IMR-90 (cell line): ENCODE data around the gene FATE1. TPM values are rescaled to one million over a fixed set of nuclear protein-coding genes. Genes with fewer than 3 reads are reported as not detected.

ENCODE experiments used
- ATAC-seq: fragments of 200-7000 bp; cut with Tn5 transposase; 2 replicates; pipeline ENCODE4 v1.9.1; 2020; ENCODE audit warnings: low read depth, mild to moderate bottlenecking, moderate library complexity
- BruUV-seq: library from RNA; stranded (reverse); fragments of 400-500 nt; replicated peaks from 2 replicates; lab custom pipeline; 2021; lab: Mats Ljungman, UMichigan
- CTCF ChIA-PET: fragments of 300-600 bp; formaldehyde crosslinking; extraction: SDS; loops from one replicate; lab custom pipeline; 2021; ENCODE audit warnings: antibody characterized with exemption; lab: Yijun Ruan, JAX
- POLR2A ChIA-PET: fragments of 300-600 bp; sonication (Branson Sonifier 250); formaldehyde crosslinking; loops from one replicate; lab custom pipeline; 2022; ENCODE audit warnings: antibody characterized with exemption; ENCODE audit not compliant: unreplicated experiment; lab: Charles Lee
- DNase-seq: peaks from one replicate; pipeline ENCODE4 v3.0.0; 2013
- H2AFZ ChIP-seq: replicated peaks from 2 replicates; pipeline ENCODE3; 2013; ENCODE audit warnings: low read length, mild to moderate bottlenecking; ENCODE audit not compliant: poor library complexity
- H2AK5ac ChIP-seq: 2 replicates; pipeline ENCODE4 v1.6.1; 2013; ENCODE audit warnings: low read depth, low read length, inconsistent platforms
- H2AK9ac ChIP-seq: replicated peaks from 2 replicates; pipeline ENCODE3; 2013; ENCODE audit warnings: mild to moderate bottlenecking, low read depth, low read length, moderate library complexity; ENCODE audit not compliant: poor library complexity
- H2BK120ac ChIP-seq: 2 replicates; pipeline ENCODE4 v1.6.1; 2013; ENCODE audit warnings: low read depth, low read length, inconsistent platforms
- H2BK15ac ChIP-seq: 3 replicates; pipeline ENCODE4 v1.6.1; 2013; ENCODE audit warnings: low read depth, low read length, inconsistent platforms
- H2BK20ac ChIP-seq: 2 replicates; pipeline ENCODE4 v1.6.1; 2013; ENCODE audit warnings: low read depth, mild to moderate bottlenecking, inconsistent platforms, low read length, moderate library complexity
- H2BK5ac ChIP-seq: 2 replicates; pipeline ENCODE4 v1.6.1; 2013; ENCODE audit warnings: mild to moderate bottlenecking, low read depth, low read length, inconsistent platforms; ENCODE audit not compliant: poor library complexity, severe bottlenecking
- H3K14ac ChIP-seq: replicated peaks from 2 replicates; pipeline ENCODE4 v1.6.1; 2013; ENCODE audit warnings: low read depth, low read length, inconsistent platforms
- H3K18ac ChIP-seq: 2 replicates; pipeline ENCODE4 v1.6.1; 2013; ENCODE audit warnings: low read depth, low read length, control low read depth
- H3K23ac ChIP-seq: 2 replicates; pipeline ENCODE4 v1.6.1; 2013; ENCODE audit warnings: low read depth, low read length, inconsistent platforms
- H3K27ac ChIP-seq: 2 replicates; pipeline ENCODE4 v1.5.1; 2013; ENCODE audit warnings: mild to moderate bottlenecking, control low read depth, low read length; ENCODE audit not compliant: insufficient read depth
- H3K27me3 ChIP-seq: 2 replicates; pipeline ENCODE4 v1.6.1; 2013; ENCODE audit warnings: low read length; ENCODE audit not compliant: control insufficient read depth, insufficient read depth
- H3K36me3 ChIP-seq: 2 replicates; pipeline ENCODE4 v1.6.1; 2013; ENCODE audit warnings: low read length, mixed read lengths; ENCODE audit not compliant: control insufficient read depth, insufficient read depth
- H3K4ac ChIP-seq: 2 replicates; pipeline ENCODE4 v1.6.1; 2013; ENCODE audit warnings: low read depth, low read length, inconsistent platforms
- H3K4me1 ChIP-seq: 2 replicates; pipeline ENCODE4 v1.6.1; 2013; ENCODE audit warnings: low read length, mixed read lengths; ENCODE audit not compliant: control insufficient read depth, insufficient read depth
- H3K4me2 ChIP-seq: 2 replicates; pipeline ENCODE4 v1.6.1; 2013; ENCODE audit warnings: low read depth, mild to moderate bottlenecking, control low read depth, low read length, moderate library complexity
- H3K4me3 ChIP-seq: 2 replicates; pipeline ENCODE4 v1.5.1; 2013; ENCODE audit warnings: low read depth, mild to moderate bottlenecking, control low read depth, low read length, moderate library complexity; ENCODE audit not compliant: insufficient read depth
- H3K56ac ChIP-seq: 2 replicates; pipeline ENCODE4 v1.6.1; 2013; ENCODE audit warnings: low read length, inconsistent platforms; ENCODE audit not compliant: insufficient read depth; ENCODE audit errors: extremely low read depth
- H3K79me1 ChIP-seq, 2 experiments: 2 replicates each; pipeline ENCODE4 v1.6.1; 2013; ENCODE audit warnings: low read length in 2 of 2, inconsistent platforms in 1 of 2, low read depth in 1 of 2
- H3K9ac ChIP-seq: 2 replicates; pipeline ENCODE4 v1.6.1; 2013; ENCODE audit warnings: low read depth, low read length, control low read depth
- H3K9me1 ChIP-seq: 2 replicates; pipeline ENCODE4 v1.6.1; 2013; ENCODE audit warnings: low read length, inconsistent platforms; ENCODE audit not compliant: insufficient read depth
- H3K9me3 ChIP-seq: 2 replicates; pipeline ENCODE4 v1.6.1; 2013; ENCODE audit warnings: low read length; ENCODE audit not compliant: control insufficient read depth, insufficient read depth
- H4K20me1 ChIP-seq: 2 replicates; pipeline ENCODE4 v1.6.1; 2013; ENCODE audit warnings: low read length, inconsistent platforms; ENCODE audit not compliant: insufficient read depth
- H4K5ac ChIP-seq: 2 replicates; pipeline ENCODE4 v1.6.1; 2013; ENCODE audit warnings: mild to moderate bottlenecking, low read depth, low read length, control low read depth
- H4K8ac ChIP-seq, 2 experiments: 2 replicates each; pipeline ENCODE4 v1.6.1; 2013; ENCODE audit warnings: low read depth in 2 of 2, low read length in 2 of 2, control low read depth in 1 of 2, inconsistent platforms in 1 of 2
- H4K91ac ChIP-seq: 2 replicates; pipeline ENCODE4 v1.6.1; 2013; ENCODE audit warnings: low read depth, low read length, inconsistent platforms; ENCODE audit not compliant: insufficient read depth
- CEBPB ChIP-seq: IDR thresholded peaks from 2 replicates; pipeline ENCODE4 v1.6.1; 2012; ENCODE audit warnings: low read depth, low read length, improper control_type of control experiment
- FOS ChIP-seq: fragments of 150-350 bp; IDR thresholded peaks from 2 replicates; pipeline ENCODE4 v1.6.1; 2016; ENCODE audit warnings: low read depth, low read length
- MAFK ChIP-seq: IDR thresholded peaks from 2 replicates; pipeline ENCODE4 v1.6.1; 2012; ENCODE audit warnings: low read depth, low read length, improper control_type of control experiment
- MAZ ChIP-seq: IDR thresholded peaks from 2 replicates; pipeline ENCODE4 v1.6.1; 2012; ENCODE audit warnings: low read depth, mild to moderate bottlenecking, low read length, improper control_type of control experiment, moderate library complexity, borderline replicate concordance
- NFE2L2 ChIP-seq: fragments of 150-350 bp; IDR thresholded peaks from 2 replicates; pipeline ENCODE4 v1.6.1; 2016; ENCODE audit warnings: low read depth, mild to moderate bottlenecking, low read length
- RAD21 ChIP-seq: IDR thresholded peaks from 2 replicates; pipeline ENCODE4 v1.6.1; 2012; ENCODE audit warnings: low read length, improper control_type of control experiment
- RFX5 ChIP-seq: IDR thresholded peaks from 2 replicates; pipeline ENCODE4 v1.8.0; 2012; ENCODE audit warnings: low read depth, mild to moderate bottlenecking, low read length, moderate library complexity
- SMC3 ChIP-seq: fragments of 150-350 bp; IDR thresholded peaks from 2 replicates; pipeline ENCODE4 v1.6.1; 2016; ENCODE audit warnings: low read depth, mild to moderate bottlenecking, antibody characterized with exemption, low read length, moderate library complexity
- WGBS, 2 experiments: methylation state at CpG; one replicate each; pipeline versions ENCODE4 v1.1.5 to v1.1.7; 2013; ENCODE audit warnings: missing lambda C conversion rate in 2 of 2; ENCODE audit not compliant: insufficient read length in 1 of 2; ENCODE audit errors: extremely low coverage in 2 of 2; 5-methylcytosine and 5-hydroxymethylcytosine counted together
- dilution Hi-C: fragments of 300-500 bp; cut with HindIII; formaldehyde crosslinking; loops from one replicate; pipeline ENCODE4 v1.14.3; 2018; ENCODE audit warnings: low sequenced_read_pairs; ENCODE audit not compliant: unreplicated experiment
- in situ Hi-C: fragments of 300-500 bp; cut with MboI; formaldehyde crosslinking; loops from 3 replicates; pipeline ENCODE4 v1.14.3; 2019; ENCODE audit warnings: low sequenced_read_pairs, inconsistent platforms, mixed read lengths
- intact Hi-C: fragments of 100-400 bp; cut with micrococcal nuclease; formaldehyde crosslinking; loops from 2 replicates; pipeline ENCODE4 v1.10.0; 2022
- polyA plus RNA-seq, 3 experiments: library from polyadenylated mRNA; depleted of rRNA; stranded (reverse); fragments of >200 nt; gene quantifications; 2 replicates each; pipeline ENCODE4 v1.2.3, GENCODE V29; 2012; ENCODE audit warnings: low replicate concordance in 1 of 3
- total RNA-seq: library from RNA; depleted of rRNA; stranded (reverse); fragments of >200 nt; gene quantifications from 2 replicates; pipeline ENCODE4 v1.2.3, GENCODE V29; 2012
- TF ChIP-seq, protein P1 (sequence below): conservative IDR thresholded peaks from 2 replicates; pipeline ENCODE4 v1.5.1; 2012; ENCODE audit warnings: mild to moderate bottlenecking, low read depth, low read length, improper control_type of control experiment
- TF ChIP-seq, protein P2 (sequence below): fragments of 150-350 bp; IDR thresholded peaks from 2 replicates; pipeline ENCODE4 v1.6.1; 2017; ENCODE audit warnings: mild to moderate bottlenecking, antibody characterized with exemption, low read length, low read depth

Gene FATE1
- total and polyA plus RNA-seq, 2 of the 4 experiments (the other 2 are of a cell fraction) = not detected

DNA sequence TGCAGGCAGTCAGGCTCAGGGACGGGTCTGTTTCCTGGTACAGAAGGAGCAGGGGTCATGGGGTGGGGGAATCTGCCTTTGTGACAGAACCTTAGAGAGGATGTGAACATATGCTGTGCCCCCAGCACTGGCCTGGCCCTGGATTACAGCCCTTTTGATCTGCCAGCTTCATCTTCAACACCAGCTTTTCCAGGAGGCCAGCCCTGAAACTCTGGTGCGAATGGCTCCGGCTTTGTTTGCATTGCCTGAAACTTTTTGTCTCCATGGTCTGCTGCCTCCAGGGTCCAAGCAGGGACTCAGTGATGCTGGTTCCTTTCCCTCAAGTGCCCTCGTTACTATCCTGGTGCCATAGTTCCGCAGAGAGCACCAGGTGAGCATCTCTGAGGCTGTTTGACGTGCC, 20.9 kb downstream of the FATE1 start:
- BruUV-seq = no TSS peak
- TF ChIP-seq MAZ = no peak
- no peak for TF ChIP-seq MAFK
- TF ChIP-seq, protein P1, sequence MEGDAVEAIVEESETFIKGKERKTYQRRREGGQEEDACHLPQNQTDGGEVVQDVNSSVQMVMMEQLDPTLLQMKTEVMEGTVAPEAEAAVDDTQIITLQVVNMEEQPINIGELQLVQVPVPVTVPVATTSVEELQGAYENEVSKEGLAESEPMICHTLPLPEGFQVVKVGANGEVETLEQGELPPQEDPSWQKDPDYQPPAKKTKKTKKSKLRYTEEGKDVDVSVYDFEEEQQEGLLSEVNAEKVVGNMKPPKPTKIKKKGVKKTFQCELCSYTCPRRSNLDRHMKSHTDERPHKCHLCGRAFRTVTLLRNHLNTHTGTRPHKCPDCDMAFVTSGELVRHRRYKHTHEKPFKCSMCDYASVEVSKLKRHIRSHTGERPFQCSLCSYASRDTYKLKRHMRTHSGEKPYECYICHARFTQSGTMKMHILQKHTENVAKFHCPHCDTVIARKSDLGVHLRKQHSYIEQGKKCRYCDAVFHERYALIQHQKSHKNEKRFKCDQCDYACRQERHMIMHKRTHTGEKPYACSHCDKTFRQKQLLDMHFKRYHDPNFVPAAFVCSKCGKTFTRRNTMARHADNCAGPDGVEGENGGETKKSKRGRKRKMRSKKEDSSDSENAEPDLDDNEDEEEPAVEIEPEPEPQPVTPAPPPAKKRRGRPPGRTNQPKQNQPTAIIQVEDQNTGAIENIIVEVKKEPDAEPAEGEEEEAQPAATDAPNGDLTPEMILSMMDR = no peak
- TF ChIP-seq RFX5 = no peak
- TF ChIP-seq FOS = no peak
- TF ChIP-seq RAD21 = no peak
- TF ChIP-seq NFE2L2 = no peak
- no peak for TF ChIP-seq CEBPB
- TF ChIP-seq, protein P2, sequence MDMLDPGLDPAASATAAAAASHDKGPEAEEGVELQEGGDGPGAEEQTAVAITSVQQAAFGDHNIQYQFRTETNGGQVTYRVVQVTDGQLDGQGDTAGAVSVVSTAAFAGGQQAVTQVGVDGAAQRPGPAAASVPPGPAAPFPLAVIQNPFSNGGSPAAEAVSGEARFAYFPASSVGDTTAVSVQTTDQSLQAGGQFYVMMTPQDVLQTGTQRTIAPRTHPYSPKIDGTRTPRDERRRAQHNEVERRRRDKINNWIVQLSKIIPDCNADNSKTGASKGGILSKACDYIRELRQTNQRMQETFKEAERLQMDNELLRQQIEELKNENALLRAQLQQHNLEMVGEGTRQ = no peak
- no peak for TF ChIP-seq SMC3
- Histone ChIP-seq H3K23ac (no peak overlapping the region), H3K56ac (no peak overlapping the region), H2BK120ac (no peak overlapping the region), H3K14ac (no peak overlapping the region), H3K36me3 (no peaks in the 10 kb centered on the region), H4K20me1 (no peaks in the 10 kb centered on the region), H2BK5ac (no peak overlapping the region), H4K5ac (no peak overlapping the region), H2AK9ac (no peak overlapping the region), H3K79me1 (no peaks in the 10 kb centered on the region), H4K91ac (no peak overlapping the region), H3K4ac (no peak overlapping the region), H3K9ac (no peak overlapping the region), H3K4me3 (no peak overlapping the region), H2BK20ac (no peak overlapping the region), H3K18ac (no peak overlapping the region), H3K27me3 (no peaks in the 10 kb centered on the region), H2BK15ac (no peak overlapping the region), H2AK5ac (no peak overlapping the region), H3K4me1 (no peaks in the 10 kb centered on the region), H3K27ac (no peak overlapping the region), H3K4me2 (no peak overlapping the region), H2AFZ (no peak overlapping the region), H3K9me1 (no peaks in the 10 kb centered on the region), H3K9me3 (peaks cover 3% of the 10 kb centered on the region; the same call in 1 of the 2 replicates), H4K8ac (no peak overlapping the region)
- in situ Hi-C loops (no loop called here), intact Hi-C loops (no loop called here), dilution Hi-C loops (no loop called here)
- CTCF ChIA-PET = no interaction called here
- whole genome bisulfite sequencing, 2 experiments = 61% methylated on average over 3 of the region's 6 CpGs; no CpG with 5 or more reads in 1 of the 2 experiments
- DNase-seq (no peak), ATAC-seq (no peak)
- POLR2A ChIA-PET = no interaction called here
